ENCODE data around the gene NPC2.

DNA sequence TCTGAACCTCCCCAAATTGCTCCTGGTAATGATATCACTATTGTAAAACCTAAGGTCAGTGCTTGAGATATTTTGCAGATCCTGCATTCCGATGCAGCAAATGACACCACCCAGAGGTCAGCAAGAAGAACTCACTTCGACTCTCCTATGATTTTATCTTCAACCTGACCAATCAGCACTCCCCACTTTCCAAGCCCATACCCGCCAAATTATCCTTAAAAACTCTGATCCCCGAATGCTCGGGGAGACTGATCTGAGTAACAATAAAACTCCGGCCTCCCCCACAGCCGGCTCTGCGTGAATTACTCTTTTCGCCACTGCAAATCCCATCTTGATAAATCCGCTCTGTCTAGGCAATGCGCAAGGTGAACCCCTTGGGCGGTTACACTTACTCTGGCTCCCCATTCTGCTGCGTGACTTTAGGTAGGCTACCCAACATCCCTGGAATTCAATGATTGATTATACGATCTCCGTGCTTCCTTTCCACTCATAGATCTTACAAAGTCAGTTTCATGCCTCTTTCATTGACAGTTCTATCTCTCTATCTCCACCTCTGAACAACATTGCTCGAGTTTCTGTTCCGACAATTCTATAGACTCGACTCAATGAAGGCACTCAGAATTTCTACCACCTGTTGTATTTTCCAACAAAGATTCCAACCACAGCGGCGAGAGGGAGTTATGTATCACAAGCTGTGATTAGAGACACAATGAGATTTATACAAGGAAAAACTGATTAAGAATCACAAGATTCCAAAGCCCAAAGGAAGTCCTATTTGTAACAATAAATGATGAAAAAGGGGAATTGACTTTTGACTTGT is 939 bp downstream of the NPC2 start:
- TF ChIP-seq MXI1 (IDR thresholded peaks at IDR 0.05; ENCODE audit: borderline replicate concordance, low read depth, low read length), result no peak
- TF ChIP-seq POLR2A (IDR thresholded peaks at IDR 0.05; ENCODE audit: low read depth, low read length), result no peak
- TF ChIP-seq, protein P1, sequence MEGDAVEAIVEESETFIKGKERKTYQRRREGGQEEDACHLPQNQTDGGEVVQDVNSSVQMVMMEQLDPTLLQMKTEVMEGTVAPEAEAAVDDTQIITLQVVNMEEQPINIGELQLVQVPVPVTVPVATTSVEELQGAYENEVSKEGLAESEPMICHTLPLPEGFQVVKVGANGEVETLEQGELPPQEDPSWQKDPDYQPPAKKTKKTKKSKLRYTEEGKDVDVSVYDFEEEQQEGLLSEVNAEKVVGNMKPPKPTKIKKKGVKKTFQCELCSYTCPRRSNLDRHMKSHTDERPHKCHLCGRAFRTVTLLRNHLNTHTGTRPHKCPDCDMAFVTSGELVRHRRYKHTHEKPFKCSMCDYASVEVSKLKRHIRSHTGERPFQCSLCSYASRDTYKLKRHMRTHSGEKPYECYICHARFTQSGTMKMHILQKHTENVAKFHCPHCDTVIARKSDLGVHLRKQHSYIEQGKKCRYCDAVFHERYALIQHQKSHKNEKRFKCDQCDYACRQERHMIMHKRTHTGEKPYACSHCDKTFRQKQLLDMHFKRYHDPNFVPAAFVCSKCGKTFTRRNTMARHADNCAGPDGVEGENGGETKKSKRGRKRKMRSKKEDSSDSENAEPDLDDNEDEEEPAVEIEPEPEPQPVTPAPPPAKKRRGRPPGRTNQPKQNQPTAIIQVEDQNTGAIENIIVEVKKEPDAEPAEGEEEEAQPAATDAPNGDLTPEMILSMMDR (conservative IDR thresholded peaks at IDR 0.05; ENCODE audit: low read depth, low read length), result peak; percentile 39
- peak; percentile 98 for TF ChIP-seq MAFK (IDR thresholded peaks at IDR 0.05; ENCODE audit: low read depth, low read length)
- TF ChIP-seq, protein P2, sequence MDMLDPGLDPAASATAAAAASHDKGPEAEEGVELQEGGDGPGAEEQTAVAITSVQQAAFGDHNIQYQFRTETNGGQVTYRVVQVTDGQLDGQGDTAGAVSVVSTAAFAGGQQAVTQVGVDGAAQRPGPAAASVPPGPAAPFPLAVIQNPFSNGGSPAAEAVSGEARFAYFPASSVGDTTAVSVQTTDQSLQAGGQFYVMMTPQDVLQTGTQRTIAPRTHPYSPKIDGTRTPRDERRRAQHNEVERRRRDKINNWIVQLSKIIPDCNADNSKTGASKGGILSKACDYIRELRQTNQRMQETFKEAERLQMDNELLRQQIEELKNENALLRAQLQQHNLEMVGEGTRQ (IDR thresholded peaks at IDR 0.05; ENCODE audit: low read depth, low read length), result no peak
- no peak for TF ChIP-seq RFX5 (IDR thresholded peaks at IDR 0.05; ENCODE audit: low read depth, low read length)
- TF ChIP-seq RCOR1 (IDR thresholded peaks at IDR 0.05; ENCODE audit: insufficient replicate concordance, low read length), result no peak
- TF ChIP-seq RAD21 (IDR thresholded peaks at IDR 0.05; ENCODE audit: low read length), result peak; percentile 39
- TF ChIP-seq MAZ (IDR thresholded peaks at IDR 0.05; ENCODE audit: borderline replicate concordance, low read depth, low read length), result no peak
